ENCODE measurements around the gene TOMM34.

DNA sequence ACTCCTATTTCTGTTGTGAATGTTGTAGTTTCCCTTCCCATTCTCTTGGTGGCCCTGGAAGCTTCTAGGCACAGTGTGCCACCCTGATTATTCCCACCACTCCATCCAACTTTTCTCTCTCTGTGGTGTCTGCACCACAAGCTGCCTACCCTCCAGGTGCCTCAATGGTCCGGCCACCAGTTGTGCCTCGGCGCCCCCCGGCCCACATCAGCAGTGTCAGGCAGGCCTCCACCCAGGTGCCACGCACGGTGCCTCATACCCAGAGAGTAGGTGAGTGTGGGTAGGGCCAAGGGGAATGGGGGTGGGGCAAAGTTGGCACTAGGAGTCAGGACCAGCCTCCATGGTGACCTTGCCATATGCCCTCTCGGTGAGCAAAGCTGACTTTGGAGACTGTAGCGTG, 27.3 kb downstream of the TOMM34 start:
- TF ChIP-seq, protein P1, sequence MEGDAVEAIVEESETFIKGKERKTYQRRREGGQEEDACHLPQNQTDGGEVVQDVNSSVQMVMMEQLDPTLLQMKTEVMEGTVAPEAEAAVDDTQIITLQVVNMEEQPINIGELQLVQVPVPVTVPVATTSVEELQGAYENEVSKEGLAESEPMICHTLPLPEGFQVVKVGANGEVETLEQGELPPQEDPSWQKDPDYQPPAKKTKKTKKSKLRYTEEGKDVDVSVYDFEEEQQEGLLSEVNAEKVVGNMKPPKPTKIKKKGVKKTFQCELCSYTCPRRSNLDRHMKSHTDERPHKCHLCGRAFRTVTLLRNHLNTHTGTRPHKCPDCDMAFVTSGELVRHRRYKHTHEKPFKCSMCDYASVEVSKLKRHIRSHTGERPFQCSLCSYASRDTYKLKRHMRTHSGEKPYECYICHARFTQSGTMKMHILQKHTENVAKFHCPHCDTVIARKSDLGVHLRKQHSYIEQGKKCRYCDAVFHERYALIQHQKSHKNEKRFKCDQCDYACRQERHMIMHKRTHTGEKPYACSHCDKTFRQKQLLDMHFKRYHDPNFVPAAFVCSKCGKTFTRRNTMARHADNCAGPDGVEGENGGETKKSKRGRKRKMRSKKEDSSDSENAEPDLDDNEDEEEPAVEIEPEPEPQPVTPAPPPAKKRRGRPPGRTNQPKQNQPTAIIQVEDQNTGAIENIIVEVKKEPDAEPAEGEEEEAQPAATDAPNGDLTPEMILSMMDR (IDR thresholded peaks at IDR 0.05): no peak
- TF ChIP-seq POLR2AphosphoS5 (IDR thresholded peaks at IDR 0.05; ENCODE audit: low read depth, low read length) (no peak), TCF7L2 (IDR thresholded peaks at IDR 0.05; ENCODE audit: low read depth, low read length) (no peak)
- TF ChIP-seq, protein P2, sequence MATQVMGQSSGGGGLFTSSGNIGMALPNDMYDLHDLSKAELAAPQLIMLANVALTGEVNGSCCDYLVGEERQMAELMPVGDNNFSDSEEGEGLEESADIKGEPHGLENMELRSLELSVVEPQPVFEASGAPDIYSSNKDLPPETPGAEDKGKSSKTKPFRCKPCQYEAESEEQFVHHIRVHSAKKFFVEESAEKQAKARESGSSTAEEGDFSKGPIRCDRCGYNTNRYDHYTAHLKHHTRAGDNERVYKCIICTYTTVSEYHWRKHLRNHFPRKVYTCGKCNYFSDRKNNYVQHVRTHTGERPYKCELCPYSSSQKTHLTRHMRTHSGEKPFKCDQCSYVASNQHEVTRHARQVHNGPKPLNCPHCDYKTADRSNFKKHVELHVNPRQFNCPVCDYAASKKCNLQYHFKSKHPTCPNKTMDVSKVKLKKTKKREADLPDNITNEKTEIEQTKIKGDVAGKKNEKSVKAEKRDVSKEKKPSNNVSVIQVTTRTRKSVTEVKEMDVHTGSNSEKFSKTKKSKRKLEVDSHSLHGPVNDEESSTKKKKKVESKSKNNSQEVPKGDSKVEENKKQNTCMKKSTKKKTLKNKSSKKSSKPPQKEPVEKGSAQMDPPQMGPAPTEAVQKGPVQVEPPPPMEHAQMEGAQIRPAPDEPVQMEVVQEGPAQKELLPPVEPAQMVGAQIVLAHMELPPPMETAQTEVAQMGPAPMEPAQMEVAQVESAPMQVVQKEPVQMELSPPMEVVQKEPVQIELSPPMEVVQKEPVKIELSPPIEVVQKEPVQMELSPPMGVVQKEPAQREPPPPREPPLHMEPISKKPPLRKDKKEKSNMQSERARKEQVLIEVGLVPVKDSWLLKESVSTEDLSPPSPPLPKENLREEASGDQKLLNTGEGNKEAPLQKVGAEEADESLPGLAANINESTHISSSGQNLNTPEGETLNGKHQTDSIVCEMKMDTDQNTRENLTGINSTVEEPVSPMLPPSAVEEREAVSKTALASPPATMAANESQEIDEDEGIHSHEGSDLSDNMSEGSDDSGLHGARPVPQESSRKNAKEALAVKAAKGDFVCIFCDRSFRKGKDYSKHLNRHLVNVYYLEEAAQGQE (IDR thresholded peaks at IDR 0.05; ENCODE audit: insufficient read depth in 1 of 2, low read depth in 2 of 2, low read length in 1 of 2): no peak

Data from Panc1 (cell line).